C4-2B (cell line): Measurements from ENCODE around the gene HLA-G.

Source experiments
- ZFX ChIP-seq: fragments of 450-650 bp; IDR thresholded peaks from 2 replicates; pipeline ENCODE4 v1.6.1; 2017
- TF ChIP-seq, protein P1 (sequence below): fragments of 450-650 bp; conservative IDR thresholded peaks from 2 replicates; pipeline ENCODE4 v1.5.1; 2017; ENCODE audit warnings: mild to moderate bottlenecking

DNA sequence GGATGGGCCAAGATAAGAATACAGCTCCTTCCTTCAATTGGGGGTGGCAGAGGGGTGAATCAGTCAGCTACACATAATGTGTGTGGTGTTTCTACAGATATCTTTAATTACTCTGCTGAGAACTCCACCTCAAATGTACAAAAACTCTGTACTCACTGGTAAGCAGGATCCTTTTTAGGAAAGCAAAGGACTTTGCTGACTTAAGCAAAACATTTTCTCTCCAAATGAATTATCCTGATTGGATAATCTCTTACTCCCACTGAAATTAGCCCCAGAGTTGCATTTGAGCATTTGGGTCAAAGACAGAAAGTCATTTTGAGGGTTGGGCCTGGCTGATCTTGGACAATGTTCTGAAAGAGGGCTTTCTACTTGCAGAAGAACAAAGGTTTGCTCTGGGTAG is 13.4 kb downstream of the HLA-G start:
- TF ChIP-seq, protein P1, sequence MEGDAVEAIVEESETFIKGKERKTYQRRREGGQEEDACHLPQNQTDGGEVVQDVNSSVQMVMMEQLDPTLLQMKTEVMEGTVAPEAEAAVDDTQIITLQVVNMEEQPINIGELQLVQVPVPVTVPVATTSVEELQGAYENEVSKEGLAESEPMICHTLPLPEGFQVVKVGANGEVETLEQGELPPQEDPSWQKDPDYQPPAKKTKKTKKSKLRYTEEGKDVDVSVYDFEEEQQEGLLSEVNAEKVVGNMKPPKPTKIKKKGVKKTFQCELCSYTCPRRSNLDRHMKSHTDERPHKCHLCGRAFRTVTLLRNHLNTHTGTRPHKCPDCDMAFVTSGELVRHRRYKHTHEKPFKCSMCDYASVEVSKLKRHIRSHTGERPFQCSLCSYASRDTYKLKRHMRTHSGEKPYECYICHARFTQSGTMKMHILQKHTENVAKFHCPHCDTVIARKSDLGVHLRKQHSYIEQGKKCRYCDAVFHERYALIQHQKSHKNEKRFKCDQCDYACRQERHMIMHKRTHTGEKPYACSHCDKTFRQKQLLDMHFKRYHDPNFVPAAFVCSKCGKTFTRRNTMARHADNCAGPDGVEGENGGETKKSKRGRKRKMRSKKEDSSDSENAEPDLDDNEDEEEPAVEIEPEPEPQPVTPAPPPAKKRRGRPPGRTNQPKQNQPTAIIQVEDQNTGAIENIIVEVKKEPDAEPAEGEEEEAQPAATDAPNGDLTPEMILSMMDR = no peak
- TF ChIP-seq ZFX = no peak
